ENCODE results near the gene CTSO. TPM values are rescaled to one million over a fixed set of nuclear protein-coding genes. Genes with fewer than 3 reads are reported as not detected.
A peak's percentile ranks its signal among the peaks of the same experiment; 100 is the strongest.

CTSO gene
- total RNA-seq, 2 donors from 2014 or later, result 11.4 to 14.9 TPM

DNA sequence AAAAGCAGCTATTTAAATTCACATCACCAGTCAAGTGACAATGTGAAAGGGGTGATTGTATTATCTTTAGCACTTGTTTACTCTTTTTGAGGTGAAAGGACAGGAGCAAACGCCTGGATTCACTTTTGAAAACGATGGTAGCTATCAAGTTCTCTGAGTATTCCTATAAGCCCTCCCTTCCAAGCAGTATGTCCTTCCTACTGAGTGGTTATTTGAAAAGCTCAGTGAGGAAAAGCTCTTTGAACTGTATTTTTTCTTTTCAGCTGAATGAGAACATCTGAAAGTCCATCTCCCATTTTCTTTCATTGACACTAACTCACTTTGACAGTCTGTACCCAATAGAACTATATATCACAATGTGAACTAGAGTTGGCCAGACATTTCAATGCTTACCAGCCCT is 9.1 kb upstream of the CTSO start:
- H3K4me1 ChIP-seq, result peaks cover 0 to 3% of the 10 kb centered on the region in 2 donors
- TF ChIP-seq, protein P1, sequence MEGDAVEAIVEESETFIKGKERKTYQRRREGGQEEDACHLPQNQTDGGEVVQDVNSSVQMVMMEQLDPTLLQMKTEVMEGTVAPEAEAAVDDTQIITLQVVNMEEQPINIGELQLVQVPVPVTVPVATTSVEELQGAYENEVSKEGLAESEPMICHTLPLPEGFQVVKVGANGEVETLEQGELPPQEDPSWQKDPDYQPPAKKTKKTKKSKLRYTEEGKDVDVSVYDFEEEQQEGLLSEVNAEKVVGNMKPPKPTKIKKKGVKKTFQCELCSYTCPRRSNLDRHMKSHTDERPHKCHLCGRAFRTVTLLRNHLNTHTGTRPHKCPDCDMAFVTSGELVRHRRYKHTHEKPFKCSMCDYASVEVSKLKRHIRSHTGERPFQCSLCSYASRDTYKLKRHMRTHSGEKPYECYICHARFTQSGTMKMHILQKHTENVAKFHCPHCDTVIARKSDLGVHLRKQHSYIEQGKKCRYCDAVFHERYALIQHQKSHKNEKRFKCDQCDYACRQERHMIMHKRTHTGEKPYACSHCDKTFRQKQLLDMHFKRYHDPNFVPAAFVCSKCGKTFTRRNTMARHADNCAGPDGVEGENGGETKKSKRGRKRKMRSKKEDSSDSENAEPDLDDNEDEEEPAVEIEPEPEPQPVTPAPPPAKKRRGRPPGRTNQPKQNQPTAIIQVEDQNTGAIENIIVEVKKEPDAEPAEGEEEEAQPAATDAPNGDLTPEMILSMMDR (IDR thresholded peaks at IDR 0.05), result no peak
- no peaks in the 10 kb centered on the region for H3K27me3 ChIP-seq
- H3K9me3 ChIP-seq, result no peaks in the 10 kb centered on the region
- no peaks in the 10 kb centered on the region for H3K36me3 ChIP-seq
- no peak overlapping the region for H3K4me3 ChIP-seq
- no peak for DNase-seq (ENCODE audit: low spot score)
- H3K27ac ChIP-seq, result no peak overlapping the region

DNA sequence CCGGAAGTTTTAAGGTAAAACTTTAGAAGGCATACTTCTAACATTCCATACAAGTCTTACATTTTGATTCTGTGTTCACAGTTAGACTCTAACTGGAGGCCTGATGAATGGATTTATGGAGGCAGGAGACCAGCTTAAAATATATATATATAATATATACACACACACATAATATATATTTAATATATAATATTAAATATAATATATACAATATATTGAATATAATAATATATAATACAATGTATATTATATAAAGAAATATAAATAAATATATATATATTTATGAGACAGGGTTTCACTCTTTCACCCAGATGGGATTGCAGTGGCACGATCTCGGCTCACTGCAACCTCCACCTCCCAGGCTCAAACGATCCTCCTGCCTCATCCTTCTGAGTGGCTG is 7.9 kb upstream of the CTSO start:
- no peak for DNase-seq (ENCODE audit: low spot score)

GRCh38 chr4:155960522-155960921 is 6.9 kb upstream of the CTSO start:
- Histone ChIP-seq H3K27me3 (no peaks in the 10 kb centered on the region), H3K9me3 (no peaks in the 10 kb centered on the region), H3K36me3 (no peaks in the 10 kb centered on the region), H3K4me3 (no peak overlapping the region), H3K27ac (peak overlapping the region in 1 of 2 donors; percentile 16), H3K4me1 (peaks cover 0 to 3% of the 10 kb centered on the region in 2 donors)
- no peak for DNase-seq (ENCODE audit: low spot score)
- TF ChIP-seq, protein P1 (IDR thresholded peaks at IDR 0.05), result no peak

More for the DNA sequence above, 7.9 kb upstream of the CTSO start:
- H3K9me3 ChIP-seq, result no peaks in the 10 kb centered on the region
- no peaks in the 10 kb centered on the region for H3K27me3 ChIP-seq
- H3K27ac ChIP-seq, result no peak overlapping the region
- peaks cover 0 to 3% of the 10 kb centered on the region in 2 donors for H3K4me1 ChIP-seq
- H3K4me3 ChIP-seq, result no peak overlapping the region
- H3K36me3 ChIP-seq, result no peaks in the 10 kb centered on the region
- TF ChIP-seq, protein P1 (IDR thresholded peaks at IDR 0.05), result no peak

DNA sequence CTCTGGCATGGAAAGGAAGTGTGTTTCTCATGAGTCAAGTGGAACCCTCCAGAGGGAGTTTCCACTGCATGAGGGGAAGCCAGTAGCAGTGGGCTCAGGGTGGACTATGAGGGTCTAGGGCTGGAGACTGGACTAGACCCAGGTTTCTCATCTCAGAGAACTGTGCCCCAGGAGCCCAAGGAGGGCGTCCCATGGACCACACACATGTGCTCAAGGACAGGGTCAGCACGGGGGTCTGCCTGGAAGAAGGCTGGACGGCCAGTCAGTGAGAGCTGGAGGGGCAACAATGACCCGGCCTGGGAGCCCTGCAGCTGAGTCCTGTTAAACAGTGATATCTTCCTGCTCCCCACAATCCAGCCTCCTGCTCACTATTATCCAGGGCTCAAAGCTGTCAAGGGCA is 5.8 kb upstream of the CTSO start:
- DNase-seq (ENCODE audit: low spot score), result no peak
- TF ChIP-seq, protein P1 (IDR thresholded peaks at IDR 0.05), result no peak
- H3K4me3 ChIP-seq, result no peak overlapping the region

DNA sequence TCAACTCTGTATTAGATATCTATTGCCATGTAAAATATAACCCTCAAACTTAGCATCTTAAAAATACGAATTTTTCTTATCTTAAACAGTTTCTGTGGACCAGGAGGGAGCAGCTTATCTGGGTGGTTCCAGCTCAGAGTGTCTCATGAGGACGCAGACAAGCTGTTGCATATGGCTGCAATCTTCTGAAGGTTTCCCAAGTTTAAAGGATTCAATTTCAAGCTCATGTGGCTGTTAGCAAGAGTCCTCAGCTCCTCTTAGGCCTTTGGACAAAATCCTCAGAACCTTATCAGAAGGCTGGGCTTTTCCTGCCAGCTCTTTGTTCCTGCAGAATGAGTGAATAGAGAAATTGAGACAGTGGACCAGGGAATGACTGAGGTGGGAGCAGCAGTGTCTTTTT is 2.8 kb upstream of the CTSO start:
- TF ChIP-seq, protein P1 (IDR thresholded peaks at IDR 0.05), result no peak
- H3K36me3 ChIP-seq, result no peaks in the 10 kb centered on the region
- DNase-seq (ENCODE audit: low spot score), result no peak
- H3K27me3 ChIP-seq, result no peaks in the 10 kb centered on the region
- no peak overlapping the region for H3K27ac ChIP-seq
- no peaks in the 10 kb centered on the region for H3K9me3 ChIP-seq
- no peak overlapping the region for H3K4me3 ChIP-seq
- H3K4me1 ChIP-seq, result peaks cover 0 to 5% of the 10 kb centered on the region in 2 donors

More for the DNA sequence above, 5.8 kb upstream of the CTSO start:
- Histone ChIP-seq H3K4me1 (peaks cover 0 to 3% of the 10 kb centered on the region in 2 donors), H3K9me3 (no peaks in the 10 kb centered on the region), H3K27ac (no peak overlapping the region), H3K36me3 (no peaks in the 10 kb centered on the region), H3K27me3 (no peaks in the 10 kb centered on the region)

DNA sequence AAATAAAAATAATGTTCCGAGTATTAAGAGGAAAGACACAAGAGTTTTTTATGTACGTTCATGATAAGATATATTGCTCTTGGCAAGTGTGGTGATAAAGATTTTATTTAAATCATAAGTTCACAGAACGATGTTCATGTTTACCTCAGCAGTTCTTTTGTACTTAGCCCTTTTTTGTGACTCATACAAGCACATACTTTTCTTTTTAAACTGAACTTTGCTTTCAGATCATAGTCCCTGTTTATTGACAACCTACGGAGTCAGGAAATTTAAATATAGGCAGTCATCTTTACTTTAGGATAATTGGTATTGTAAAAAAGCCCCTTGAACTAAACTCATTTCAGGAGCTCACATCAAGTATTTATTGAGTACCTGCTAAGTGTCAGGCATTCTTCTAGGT is 1.3 kb upstream of the CTSO start:
- TF ChIP-seq, protein P1 (IDR thresholded peaks at IDR 0.05), result no peak
- DNase-seq (ENCODE audit: low spot score), result no peak
- H3K27me3 ChIP-seq, result no peaks in the 10 kb centered on the region
- H3K9me3 ChIP-seq, result no peaks in the 10 kb centered on the region
- no peak overlapping the region for H3K27ac ChIP-seq
- peaks cover 0 to 5% of the 10 kb centered on the region in 2 donors for H3K4me1 ChIP-seq
- H3K4me3 ChIP-seq, result no peak overlapping the region
- H3K36me3 ChIP-seq, result no peaks in the 10 kb centered on the region

Measured in right atrium auricular region (tissue), 2 donors.